GM18519 (cell line): ENCODE measurements around the gene NUCB2.

Experiments used
- ATAC-seq: cut with Tn5 transposase; IDR thresholded peaks from one replicate; pipeline ENCODE4 v1.9.1; 2021; ENCODE audit warnings: mild to moderate bottlenecking, moderate library complexity; ENCODE audit not compliant: unreplicated experiment, low FRiP score

The NUCB2 gene

DNA sequence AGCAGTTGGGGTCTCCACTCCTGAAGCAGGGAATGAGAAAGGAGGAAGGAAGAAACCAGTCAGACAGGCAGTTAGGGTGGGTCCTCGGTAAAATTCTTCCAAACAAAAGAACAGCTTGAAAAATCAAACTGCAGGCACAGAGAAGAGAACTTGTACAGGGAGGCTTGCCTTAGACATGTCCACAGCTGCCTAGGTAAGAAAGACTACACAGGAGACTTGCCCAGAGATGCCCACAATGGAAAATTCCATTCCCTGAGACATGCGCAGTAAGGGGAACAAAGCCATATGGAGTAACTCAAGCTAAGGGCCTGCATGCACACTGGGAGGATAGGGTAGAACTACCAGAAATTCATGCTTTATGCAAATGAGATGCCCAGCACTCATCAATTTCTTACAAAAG lies 102.1 kb downstream of the NUCB2 start:
- no peak for ATAC-seq

GRCh38 chr11:17379383-17380180 lies 103.0 kb downstream of the NUCB2 start:
- ATAC-seq, result no peak

GRCh38 chr11:17381156-17381555 lies 104.6 kb downstream of the NUCB2 start:
- ATAC-seq, result no peak
